Tibial nerve (tissue), 4 donors: ENCODE data around the gene EPS8L1. TPM values are rescaled to one million over a fixed set of nuclear protein-coding genes. Genes with fewer than 3 reads are reported as not detected.

ENCODE experiments used
- DNase-seq, 2 donors: peaks; one replicate each; pipeline ENCODE4 v3.0.0-alpha.2; 2019; ENCODE audit warnings: low spot score in 2 of 2
- H3K27ac ChIP-seq, 4 donors: fragments of 200-600 bp; sonication (generic) in 3 of 4; one replicate each; pipeline ENCODE4 v1.5.1; 2017 to 2019; ENCODE audit warnings: mild to moderate bottlenecking in 1 of 4
- H3K27me3 ChIP-seq, 2 donors: fragments of 200-600 bp; sonication (generic) in 1 of 2; one replicate each; pipeline versions ENCODE4 v1.5.1 to v1.6.0; 2017 to 2019
- H3K36me3 ChIP-seq, 3 donors: fragments of 200-600 bp; sonication (generic); one replicate each; pipeline ENCODE4 v1.5.1; 2018 to 2019
- H3K4me1 ChIP-seq, 4 donors: fragments of 200-600 bp; sonication (generic) in 3 of 4; one replicate each; pipeline ENCODE4 v1.5.1; 2017 to 2019
- H3K4me3 ChIP-seq, 4 donors: fragments of 200-600 bp; sonication (generic) in 3 of 4; one replicate each; pipeline ENCODE4 v1.5.1; 2017 to 2019; ENCODE audit warnings: mild to moderate bottlenecking in 1 of 4, moderate library complexity in 1 of 4
- H3K9me3 ChIP-seq, 4 donors: fragments of 200-600 bp; sonication (generic) in 3 of 4; one replicate each; pipeline ENCODE4 v1.5.1; 2017 to 2019
- EP300 ChIP-seq, 2 donors: sonication (generic); formaldehyde crosslinking; IDR thresholded peaks; one replicate each; pipeline ENCODE4 v1.6.1; 2017; ENCODE audit warnings: antibody characterized with exemption in 2 of 2, mild to moderate bottlenecking in 1 of 2
- POLR2A ChIP-seq, 2 donors: fragments of 450-650 bp; IDR thresholded peaks; one replicate each; pipeline ENCODE4 v1.6.1; 2017; ENCODE audit warnings: antibody characterized with exemption in 2 of 2, mild to moderate bottlenecking in 2 of 2, moderate library complexity in 2 of 2
- WGBS, 2 donors: methylation state at CpG; one replicate each; pipeline ENCODE4 v1.1.5; 2018; 5-methylcytosine and 5-hydroxymethylcytosine counted together
- total RNA-seq, 4 donors: library from RNA; depleted of rRNA; stranded (reverse); fragments of >200 nt; gene quantifications; one replicate each; pipeline ENCODE4 v1.1.0, GENCODE V29; 2016
- TF ChIP-seq, protein P1 (sequence below), 5 experiments: fragments of 200-600 bp in 3 of 5; fragments of 450-650 bp in 2 of 5; sonication (generic) in 3 of 5; IDR thresholded peaks; one replicate each; pipeline ENCODE4 v1.5.1; 2016 to 2019; ENCODE audit warnings: antibody characterized with exemption in 5 of 5, mild to moderate bottlenecking in 3 of 5, moderate library complexity in 2 of 5

Gene EPS8L1
- total RNA-seq, 4 donors from 2014 or later, result 0.44 to 1.2 TPM; not detected in 2

DNA sequence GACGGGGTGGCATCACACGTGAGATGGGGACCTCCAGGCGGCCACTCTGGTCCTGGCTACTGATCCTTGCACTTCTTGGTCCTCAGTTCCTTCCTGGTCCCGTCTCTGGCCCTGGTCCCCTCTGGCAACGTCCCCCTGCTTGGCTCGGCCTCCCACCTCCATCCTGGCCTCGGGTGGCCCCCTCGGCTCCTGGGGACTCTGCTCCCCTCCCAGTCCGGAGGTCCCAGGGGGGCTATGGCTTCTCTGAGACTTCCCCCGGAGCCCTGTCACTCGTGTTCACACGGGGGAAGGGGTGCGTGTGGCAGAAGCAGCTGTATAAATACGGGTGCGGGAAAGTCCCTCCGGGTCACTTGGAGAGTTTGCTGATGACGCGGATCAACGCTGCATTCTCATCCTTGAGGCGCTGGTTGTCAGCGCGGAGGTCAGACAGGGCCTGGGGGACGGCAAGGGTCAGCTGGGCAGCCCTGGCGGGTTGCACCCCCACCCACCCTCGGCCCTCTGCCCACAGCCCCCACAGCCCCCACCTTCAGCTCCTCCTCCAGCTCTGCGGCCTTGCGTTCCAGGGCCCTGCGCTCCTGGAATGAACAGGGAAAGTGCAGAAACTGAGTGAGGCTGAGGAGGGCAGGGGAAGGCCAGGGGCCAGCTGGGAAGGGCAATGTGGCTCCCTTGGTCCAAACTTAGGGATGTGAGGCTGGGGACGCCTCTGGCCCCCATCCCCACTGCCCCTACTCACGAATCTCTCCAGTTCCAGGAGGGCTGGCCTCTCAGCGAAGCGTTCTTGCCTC, 15.6 kb downstream of the EPS8L1 start:
- no peak for DNase-seq
- no peaks in the 10 kb centered on the region for H3K9me3 ChIP-seq
- 69 to 80% methylated on average over 26 to 31 of the region's 32 CpGs for WGBS, 2 donors
- H3K27me3 ChIP-seq, result peaks cover 0 to 19% of the 10 kb centered on the region in 2 donors
- no peak overlapping the region for H3K4me3 ChIP-seq
- H3K36me3 ChIP-seq, result peaks cover 4 to 60% (median 28%) of the 10 kb centered on the region in 3 donors
- peaks cover 0 to 26% (median 12%) of the 10 kb centered on the region in 4 donors for H3K4me1 ChIP-seq
- TF ChIP-seq POLR2A (IDR thresholded peaks at IDR 0.05) (no peak), EP300 (IDR thresholded peaks at IDR 0.05) (no peak)
- TF ChIP-seq, protein P1, sequence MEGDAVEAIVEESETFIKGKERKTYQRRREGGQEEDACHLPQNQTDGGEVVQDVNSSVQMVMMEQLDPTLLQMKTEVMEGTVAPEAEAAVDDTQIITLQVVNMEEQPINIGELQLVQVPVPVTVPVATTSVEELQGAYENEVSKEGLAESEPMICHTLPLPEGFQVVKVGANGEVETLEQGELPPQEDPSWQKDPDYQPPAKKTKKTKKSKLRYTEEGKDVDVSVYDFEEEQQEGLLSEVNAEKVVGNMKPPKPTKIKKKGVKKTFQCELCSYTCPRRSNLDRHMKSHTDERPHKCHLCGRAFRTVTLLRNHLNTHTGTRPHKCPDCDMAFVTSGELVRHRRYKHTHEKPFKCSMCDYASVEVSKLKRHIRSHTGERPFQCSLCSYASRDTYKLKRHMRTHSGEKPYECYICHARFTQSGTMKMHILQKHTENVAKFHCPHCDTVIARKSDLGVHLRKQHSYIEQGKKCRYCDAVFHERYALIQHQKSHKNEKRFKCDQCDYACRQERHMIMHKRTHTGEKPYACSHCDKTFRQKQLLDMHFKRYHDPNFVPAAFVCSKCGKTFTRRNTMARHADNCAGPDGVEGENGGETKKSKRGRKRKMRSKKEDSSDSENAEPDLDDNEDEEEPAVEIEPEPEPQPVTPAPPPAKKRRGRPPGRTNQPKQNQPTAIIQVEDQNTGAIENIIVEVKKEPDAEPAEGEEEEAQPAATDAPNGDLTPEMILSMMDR (IDR thresholded peaks at IDR 0.05), result no peak
- no peak overlapping the region for H3K27ac ChIP-seq

GRCh38 chr19:55091955-55092354, 16.3 kb downstream of the EPS8L1 start:
- Histone ChIP-seq H3K36me3 (peaks cover 4 to 64% (median 28%) of the 10 kb centered on the region in 3 donors), H3K27ac (no peak overlapping the region), H3K27me3 (peaks cover 0 to 13% of the 10 kb centered on the region in 2 donors), H3K4me1 (peaks cover 0 to 20% (median 6%) of the 10 kb centered on the region in 4 donors), H3K9me3 (no peaks in the 10 kb centered on the region), H3K4me3 (no peak overlapping the region)
- 84 to 87% methylated on average over 22 to 25 of the region's 27 CpGs for WGBS, 2 donors
- no peak for DNase-seq
- TF ChIP-seq, protein P1 (IDR thresholded peaks at IDR 0.05), result no peak
- TF ChIP-seq EP300 (IDR thresholded peaks at IDR 0.05) (no peak), POLR2A (IDR thresholded peaks at IDR 0.05) (no peak)

DNA sequence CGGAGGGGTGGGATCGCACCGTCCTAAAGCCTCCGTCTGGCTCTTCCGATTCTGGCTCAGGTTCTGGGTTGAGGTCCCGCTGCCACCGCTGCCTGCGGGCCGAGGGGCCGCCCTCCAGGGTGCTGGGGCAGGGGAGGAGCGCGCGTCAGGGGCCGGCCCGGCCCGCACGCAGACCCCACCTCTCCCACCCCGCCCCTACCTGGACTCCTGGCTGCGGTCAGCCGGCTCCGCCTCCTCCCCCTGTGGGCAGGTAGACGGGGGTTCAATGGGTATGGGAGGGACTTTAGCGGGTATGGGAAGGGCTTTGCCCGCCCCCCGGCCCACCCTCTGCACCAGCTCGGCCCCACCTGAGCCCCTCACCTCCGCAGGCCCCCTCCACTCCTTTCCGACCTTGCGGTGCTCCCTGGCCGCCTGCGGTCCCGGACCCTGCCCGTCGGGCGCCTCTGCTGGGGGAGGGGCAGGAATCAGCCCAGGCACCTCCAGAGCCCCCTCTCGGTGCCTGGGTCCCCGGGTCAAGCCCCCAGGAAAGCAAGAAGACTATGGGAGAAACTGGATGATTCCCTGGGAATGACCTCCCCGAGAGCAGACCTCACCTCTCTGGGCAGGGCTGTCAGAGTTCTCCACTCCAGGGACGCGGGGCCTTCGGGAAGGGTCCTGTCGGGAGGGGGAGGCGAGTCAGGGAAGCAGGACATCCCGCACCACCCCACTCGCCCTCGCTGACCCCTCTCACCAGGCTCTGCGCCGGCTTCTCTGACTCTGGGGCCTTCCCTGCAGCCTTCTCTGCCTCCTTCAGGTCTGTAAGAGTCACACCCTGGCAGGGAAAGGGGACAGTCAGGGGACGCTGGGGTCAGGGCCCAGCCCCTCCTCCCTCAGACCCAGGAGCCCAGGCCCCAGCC, 17.0 kb downstream of the EPS8L1 start:
- TF ChIP-seq EP300 (IDR thresholded peaks at IDR 0.05) (no peak), POLR2A (IDR thresholded peaks at IDR 0.05) (no peak)
- TF ChIP-seq, protein P1 (IDR thresholded peaks at IDR 0.05), result no peak
- no peaks in the 10 kb centered on the region for H3K9me3 ChIP-seq
- WGBS, 2 donors, result 85 to 91% methylated on average over 29 to 40 of the region's 49 CpGs
- peaks cover 0 to 13% (median 3%) of the 10 kb centered on the region in 4 donors for H3K4me1 ChIP-seq
- H3K27ac ChIP-seq, result no peak overlapping the region
- peaks cover 0 to 6% of the 10 kb centered on the region in 2 donors for H3K27me3 ChIP-seq
- DNase-seq, result no peak
- peaks cover 4 to 64% (median 28%) of the 10 kb centered on the region in 3 donors for H3K36me3 ChIP-seq
- H3K4me3 ChIP-seq, result no peak overlapping the region

- no peak for DNase-seq
- Histone ChIP-seq H3K4me3 (no peak overlapping the region), H3K27me3 (no peaks in the 10 kb centered on the region), H3K9me3 (no peaks in the 10 kb centered on the region), H3K27ac (no peak overlapping the region), H3K4me1 (peaks cover 0 to 10% (median 3%) of the 10 kb centered on the region in 4 donors), H3K36me3 (peaks cover 4 to 76% (median 28%) of the 10 kb centered on the region in 3 donors)
- TF ChIP-seq EP300 (IDR thresholded peaks at IDR 0.05), result no peak
- TF ChIP-seq POLR2A (IDR thresholded peaks at IDR 0.05), result no peak
- TF ChIP-seq, protein P1 (IDR thresholded peaks at IDR 0.05), result no peak
- 77 to 82% methylated on average over 26 to 32 of the region's 32 CpGs for WGBS, 2 donors
Observed at GRCh38 chr19:55094456-55095259, 19.0 kb downstream of the EPS8L1 start.
